OCI-LY3 (cell line): ENCODE results near the gene TULP4.

ENCODE experiments used
- H2AFZ ChIP-seq: fragments of 200-600, 300-600 bp; shearing (Covaris generic); 2 replicates; pipeline ENCODE4 v1.6.0; 2014; ENCODE audit warnings: antibody characterized with exemption, low read depth, low read length
- H3K27ac ChIP-seq: fragments of 200-600, 300-600 bp; sonication (generic); 2 replicates; pipeline ENCODE4 v1.5.1; 2014; ENCODE audit warnings: mild to moderate bottlenecking, low read length, moderate library complexity, mixed read lengths
- H3K27me3 ChIP-seq: fragments of 200-600, 300-600 bp; sonication (generic); 2 replicates; pipeline ENCODE4 v1.6.1; 2014; ENCODE audit warnings: low read depth, low read length, mixed read lengths
- H3K36me3 ChIP-seq: fragments of 200-600, 300-600 bp; sonication (generic); replicated peaks from 2 replicates; pipeline ENCODE3; 2014; ENCODE audit warnings: low read depth, low read length, mixed read lengths
- H3K4me1 ChIP-seq: fragments of 300-600, 200-600 bp; sonication (generic); 2 replicates; pipeline ENCODE4 v1.6.1; 2014; ENCODE audit warnings: low read length, mixed read lengths
- H3K4me2 ChIP-seq: fragments of 200-600, 300-600 bp; sonication (generic); 2 replicates; pipeline ENCODE4 v1.6.1; 2014; ENCODE audit warnings: low read length, mixed read lengths
- H3K4me3 ChIP-seq: fragments of 300-600, 200-600 bp; sonication (generic); 2 replicates; pipeline ENCODE4 v1.5.1; 2014; ENCODE audit warnings: antibody characterized with exemption, mild to moderate bottlenecking, low read length, moderate library complexity
- H3K79me2 ChIP-seq: fragments of 300-600, 200-600 bp; shearing (Covaris generic); 2 replicates; pipeline ENCODE4 v1.6.1; 2014; ENCODE audit warnings: mild to moderate bottlenecking, low read length, mixed read lengths
- H3K9ac ChIP-seq: fragments of 300-600, 200-600 bp; shearing (Covaris generic); 2 replicates; pipeline ENCODE4 v1.6.0; 2014; ENCODE audit warnings: mild to moderate bottlenecking, low read length, moderate library complexity
- H3K9me3 ChIP-seq: fragments of 200-600, 300-600 bp; shearing (Covaris generic); 2 replicates; pipeline ENCODE4 v1.6.1; 2014; ENCODE audit warnings: low read length, mixed read lengths; ENCODE audit not compliant: insufficient read depth
- H4K20me1 ChIP-seq: fragments of 200-600, 300-600 bp; sonication (generic); 2 replicates; pipeline ENCODE4 v1.6.1; 2016; ENCODE audit warnings: low read length, mixed read lengths; ENCODE audit not compliant: insufficient read depth
- CTCF ChIP-seq: fragments of 200-600, 300-600 bp; sonication (generic); IDR thresholded peaks from 2 replicates; pipeline ENCODE4 v1.5.1; 2014; ENCODE audit warnings: antibody characterized with exemption, low read length, low read depth
- EZH2phosphoT487 ChIP-seq: fragments of 200-600 bp; shearing (Covaris generic); IDR thresholded peaks from 2 replicates; pipeline ENCODE4 v1.6.1; 2018; ENCODE audit warnings: antibody characterized with exemption, mixed run types, low read depth

Gene TULP4

GRCh38 chr6:158309814-158310213, 2.5 kb upstream of the TULP4 start:
- H3K4me2 ChIP-seq = no peak overlapping the region
- H3K4me3 ChIP-seq = no peak overlapping the region
- TF ChIP-seq EZH2phosphoT487 (no peak), CTCF (no peak)
- H2AFZ ChIP-seq = no peak overlapping the region
- H3K4me1 ChIP-seq = 0 out of 2 replicates have a peak, but pooled peaks cover 2% of the 10 kb centered on the region
- no peak overlapping the region for H3K9ac ChIP-seq
- H3K9me3 ChIP-seq = no peaks in the 10 kb centered on the region
- H3K27ac ChIP-seq = no peak overlapping the region
- no peaks in the 10 kb centered on the region for H4K20me1 ChIP-seq
- no peaks in the 10 kb centered on the region for H3K79me2 ChIP-seq
- H3K27me3 ChIP-seq = no peaks in the 10 kb centered on the region
- no peaks in the 10 kb centered on the region for H3K36me3 ChIP-seq

- no peaks in the 10 kb centered on the region for H3K9me3 ChIP-seq
- no peaks in the 10 kb centered on the region for H3K27me3 ChIP-seq
- H4K20me1 ChIP-seq = no peaks in the 10 kb centered on the region
- H3K79me2 ChIP-seq = no peaks in the 10 kb centered on the region
- no peak overlapping the region for H3K4me3 ChIP-seq
- H3K4me1 ChIP-seq = 0 out of 2 replicates have a peak, but pooled peaks cover 2% of the 10 kb centered on the region
- no peak overlapping the region for H3K9ac ChIP-seq
- H2AFZ ChIP-seq = no peak overlapping the region
- TF ChIP-seq CTCF (no peak), EZH2phosphoT487 (no peak)
- H3K4me2 ChIP-seq = no peak overlapping the region
- no peak overlapping the region for H3K27ac ChIP-seq
- H3K36me3 ChIP-seq = peaks cover 3% of the 10 kb centered on the region
Measured at GRCh38 chr6:158311193-158311592, 1.1 kb upstream of the TULP4 start.

- Histone ChIP-seq H3K9ac (no peak overlapping the region), H3K27me3 (no peaks in the 10 kb centered on the region), H2AFZ (no peak overlapping the region), H3K4me3 (no peak overlapping the region), H3K4me2 (no peak overlapping the region), H3K9me3 (no peaks in the 10 kb centered on the region), H3K27ac (no peak overlapping the region), H4K20me1 (no peaks in the 10 kb centered on the region), H3K79me2 (no peaks in the 10 kb centered on the region), H3K4me1 (0 out of 2 replicates have a peak, but pooled peaks cover 2% of the 10 kb centered on the region), H3K36me3 (peaks cover 3% of the 10 kb centered on the region)
- no peak for TF ChIP-seq CTCF
- no peak for TF ChIP-seq EZH2phosphoT487
Measured at GRCh38 chr6:158311626-158312025, 639 bp upstream of the TULP4 start.

GRCh38 chr6:158312672-158313397, 570 bp downstream of the TULP4 start:
- no peak overlapping the region for H3K9ac ChIP-seq
- H3K9me3 ChIP-seq = no peaks in the 10 kb centered on the region
- H3K27ac ChIP-seq = no peak overlapping the region
- no peaks in the 10 kb centered on the region for H3K79me2 ChIP-seq
- no peak for TF ChIP-seq CTCF
- no peak for TF ChIP-seq EZH2phosphoT487
- peaks cover 3% of the 10 kb centered on the region; the same call in 1 of the 2 replicates for H3K4me1 ChIP-seq
- no peaks in the 10 kb centered on the region for H4K20me1 ChIP-seq
- no peaks in the 10 kb centered on the region for H3K27me3 ChIP-seq
- peaks cover 3% of the 10 kb centered on the region for H3K36me3 ChIP-seq
- no peak overlapping the region for H3K4me2 ChIP-seq
- H3K4me3 ChIP-seq = no peak overlapping the region
- H2AFZ ChIP-seq = no peak overlapping the region
